GM12878 (cell line): Measurements from ENCODE around the gene KDM4C. TPM values are rescaled to one million over a fixed set of nuclear protein-coding genes. Genes with fewer than 3 reads are reported as not detected.

Experiments used
- ATAC-seq: fragments of 200-7000 bp; cut with Tn5 transposase; 3 replicates; pipeline ENCODE4 v1.9.1; 2020; ENCODE audit warnings: mild to moderate bottlenecking, moderate library complexity
- BruUV-seq: library from RNA; stranded (reverse); fragments of 400-500 nt; replicated peaks from 2 replicates; lab custom pipeline; 2021; lab: Mats Ljungman, UMichigan
- CTCF ChIA-PET: fragments of 300-600 bp; sonication (Branson Sonifier 250); formaldehyde crosslinking; extraction: SDS; loops from one replicate; lab custom pipeline; 2021; ENCODE audit warnings: inconsistent platforms; lab: Yijun Ruan, JAX
- POLR2A ChIA-PET: fragments of 350-600 bp; formaldehyde crosslinking; extraction: SDS; loops from one replicate; lab custom pipeline; 2021; ENCODE audit warnings: inconsistent platforms; lab: Charles Lee
- RAD21 ChIA-PET: fragments of 300-600 bp; sonication (Branson Sonifier 250); formaldehyde crosslinking; loops from one replicate; lab custom pipeline; 2023; ENCODE audit warnings: antibody characterized with exemption; ENCODE audit not compliant: unreplicated experiment; lab: Charles Lee
- SMC1A ChIA-PET: fragments of 300-600 bp; sonication (Branson Sonifier 250); formaldehyde crosslinking; loops from one replicate; lab custom pipeline; 2023; ENCODE audit not compliant: unreplicated experiment, uncharacterized antibody; lab: Charles Lee
- DNase-seq: peaks from one replicate; pipeline ENCODE4 v3.0.0-alpha.2; 2011; ENCODE audit warnings: low read depth, low spot score
- FAIRE-seq: peaks from 3 replicates; lab custom pipeline; 2011; peaks lifted over from hg19 to GRCh38; lab: Jason Lieb, UNC
- H2AFZ ChIP-seq: 2 replicates; pipeline ENCODE4 v1.6.0; 2011; ENCODE audit warnings: low read depth, low read length, control low read depth; ENCODE audit not compliant: control insufficient read depth
- H3K27ac ChIP-seq: 2 replicates; pipeline ENCODE4 v1.5.1; 2011; ENCODE audit warnings: control low read depth; ENCODE audit not compliant: control insufficient read depth, insufficient read depth
- H3K27me3 ChIP-seq, 2 experiments: replicated peaks in 1 of 2; 2 replicates each; pipeline versions ENCODE4 v1.6.0 to v1.6.1; 2011; ENCODE audit warnings: low read length in 1 of 2; ENCODE audit not compliant: control insufficient read depth in 2 of 2, insufficient read depth in 2 of 2
- H3K36me3 ChIP-seq, 2 experiments: 2 replicates each; pipeline ENCODE4 v1.5.1; 2011; ENCODE audit warnings: low read length in 1 of 2; ENCODE audit not compliant: control insufficient read depth in 2 of 2, insufficient read depth in 2 of 2
- H3K4me1 ChIP-seq: 2 replicates; pipeline ENCODE4 v1.6.1; 2011; ENCODE audit warnings: mild to moderate bottlenecking, low read length, moderate library complexity, mixed read lengths; ENCODE audit not compliant: control insufficient read depth, insufficient read depth
- H3K4me2 ChIP-seq: 2 replicates; pipeline ENCODE4 v1.6.0; 2011; ENCODE audit warnings: control low read depth; ENCODE audit not compliant: control insufficient read depth, insufficient read depth
- H3K4me3 ChIP-seq: fragments of 200-600 bp; sonication (generic); 2 replicates; pipeline ENCODE4 v1.5.1; 2016
- H3K79me2 ChIP-seq: 2 replicates; pipeline ENCODE4 v1.6.0; 2011; ENCODE audit warnings: low read length; ENCODE audit not compliant: control insufficient read depth, insufficient read depth
- H3K9ac ChIP-seq: 2 replicates; pipeline ENCODE4 v1.8.0; 2011; ENCODE audit warnings: low read length, control low read depth, mixed read lengths; ENCODE audit not compliant: control insufficient read depth, insufficient read depth
- H3K9me3 ChIP-seq: replicated peaks from 3 replicates; pipeline ENCODE4 v1.5.1; 2011; ENCODE audit warnings: mild to moderate bottlenecking, low read length; ENCODE audit not compliant: control insufficient read depth, insufficient read depth
- H4K20me1 ChIP-seq: 2 replicates; pipeline ENCODE4 v1.6.0; 2011; ENCODE audit not compliant: control insufficient read depth, insufficient read depth
- ATF7 ChIP-seq: fragments of 450-650 bp; IDR thresholded peaks from 2 replicates; pipeline ENCODE4 v1.6.1; 2016; ENCODE audit warnings: low read depth, mild to moderate bottlenecking
- BCLAF1 ChIP-seq: fragments of 450-650 bp; IDR thresholded peaks from 2 replicates; pipeline ENCODE4 v1.6.1; 2017; ENCODE audit warnings: antibody characterized with exemption, mild to moderate bottlenecking, moderate library complexity
- BRCA1 ChIP-seq: IDR thresholded peaks from 2 replicates; pipeline ENCODE4 v1.6.1; 2011; ENCODE audit warnings: low read depth, low read length, improper control_type of control experiment
- CBX3 ChIP-seq: fragments of 200-600 bp; sonication (generic); IDR thresholded peaks from 2 replicates; pipeline ENCODE4 v1.6.1; 2016; ENCODE audit warnings: low read depth, borderline replicate concordance
- HDAC6 ChIP-seq: fragments of 200-600 bp; sonication (generic); IDR thresholded peaks from one replicate; pipeline ENCODE4 v1.8.0; 2017; ENCODE audit warnings: antibody characterized with exemption; ENCODE audit not compliant: unreplicated experiment
- KAT2A ChIP-seq: conservative IDR thresholded peaks from 2 replicates; pipeline ENCODE4 v1.6.1; 2011; ENCODE audit warnings: low read depth, low read length; ENCODE audit not compliant: control insufficient read depth
- MTA3 ChIP-seq: IDR thresholded peaks from 2 replicates; pipeline ENCODE4 v1.6.1; 2012; ENCODE audit warnings: low read length, inconsistent platforms, borderline replicate concordance
- POU2F2 ChIP-seq: IDR thresholded peaks from 3 replicates; pipeline ENCODE4 v1.6.1; 2011; ENCODE audit warnings: low read depth, mild to moderate bottlenecking, low read length, borderline replicate concordance
- RUNX3 ChIP-seq: IDR thresholded peaks from 2 replicates; pipeline ENCODE4 v1.6.1; 2012; ENCODE audit warnings: low read length, inconsistent platforms
- TARDBP ChIP-seq: IDR thresholded peaks from 2 replicates; pipeline ENCODE4 v1.6.1; 2016; ENCODE audit warnings: borderline replicate concordance
- ZZZ3 ChIP-seq: IDR thresholded peaks from 2 replicates; pipeline ENCODE4 v1.6.1; 2011; ENCODE audit warnings: low read depth; ENCODE audit not compliant: control insufficient read depth, insufficient read length
- WGBS: methylation state at CpG from one replicate; pipeline ENCODE4 v1.1.6; 2016; ENCODE audit warnings: low lambda C conversion rate; ENCODE audit not compliant: insufficient replicate concordance, insufficient coverage; ENCODE audit errors: missing lambda C conversion rate; 5-methylcytosine and 5-hydroxymethylcytosine counted together
- in situ Hi-C: fragments of 300-500 bp; cut with MboI; formaldehyde crosslinking; loops from 9 replicates; pipeline ENCODE4 v1.14.3; 2018; ENCODE audit warnings: mixed read lengths
- intact Hi-C: fragments of 100-400 bp; cut with micrococcal nuclease; formaldehyde crosslinking; loops from one replicate; pipeline ENCODE4 v1.14.2; 2022; ENCODE audit not compliant: unreplicated experiment
- polyA plus RNA-seq, 11 experiments: library from polyadenylated mRNA; depleted of rRNA in 4 of 11; unstranded in 6 of 11; stranded (reverse) in 5 of 11; fragments of >200 nt; fragmentation: Nextera tagmentation in 4 of 11; fragmentation: Illumina TruSeq in 1 of 11; extraction: Ambion mirVana in 4 of 11; extraction: Trizol in 1 of 11; gene quantifications; 1 replicate in 1 of 11; 2 replicates in 10 of 11; pipeline versions ENCODE4 v1.2.1 to v1.2.3, GENCODE V29; 2011 to 2016; ENCODE audit warnings: inconsistent platforms in 2 of 11, missing spikeins in 2 of 11, low read depth in 1 of 11
- total RNA-seq, 4 experiments: library from RNA; depleted of rRNA in 3 of 4; stranded (reverse); fragments of >200 nt in 3 of 4; fragmentation: Illumina TruSeq in 1 of 4; extraction: Trizol in 1 of 4; gene quantifications; 2 replicates each; pipeline versions ENCODE4 v1.2.1 to v1.2.3, GENCODE V29; 2013 to 2021
- TF ChIP-seq, protein P1 (sequence below): fragments of 450-650 bp; conservative IDR thresholded peaks from 2 replicates; pipeline ENCODE4 v1.6.1; 2017; ENCODE audit warnings: mild to moderate bottlenecking, moderate library complexity
- TF ChIP-seq, protein P2 (sequence below): IDR thresholded peaks from 2 replicates; pipeline ENCODE4 v1.6.1; 2011; ENCODE audit warnings: low read depth, mild to moderate bottlenecking, low read length, moderate library complexity, borderline replicate concordance; ENCODE audit errors: extremely low read depth
- TF ChIP-seq, protein P3 (sequence below): IDR thresholded peaks from 2 replicates; pipeline ENCODE4 v1.6.1; 2012; ENCODE audit warnings: mild to moderate bottlenecking, low read depth, low read length

The KDM4C gene
- total and polyA plus RNA-seq, 10 of the 15 experiments (the other 5 are each of a cell fraction or from before 2014, with no cell fraction given): 6.8 to 41.2 (median 20.1) TPM

DNA sequence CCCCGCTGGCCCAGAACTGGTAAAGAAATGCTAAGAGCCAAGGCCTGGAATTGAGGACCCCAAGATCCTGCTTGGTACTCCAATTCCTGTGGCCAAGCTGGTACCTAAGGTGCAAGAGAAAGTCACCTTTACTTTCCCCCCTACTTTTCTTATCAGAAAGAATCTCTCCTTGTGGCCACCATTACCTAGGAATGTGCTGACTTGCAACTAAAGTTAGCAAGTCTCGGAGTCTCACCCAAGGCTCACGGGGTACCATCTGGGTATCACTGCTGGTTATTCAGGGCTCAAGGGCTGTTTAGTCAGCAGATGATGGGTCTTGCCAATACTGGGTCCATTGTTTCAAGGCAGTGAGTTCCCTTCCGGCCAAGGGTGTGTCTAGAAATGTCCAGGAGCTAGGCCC lies 270.2 kb downstream of the KDM4C start (continued):
- no peak for TF ChIP-seq BCLAF1

DNA sequence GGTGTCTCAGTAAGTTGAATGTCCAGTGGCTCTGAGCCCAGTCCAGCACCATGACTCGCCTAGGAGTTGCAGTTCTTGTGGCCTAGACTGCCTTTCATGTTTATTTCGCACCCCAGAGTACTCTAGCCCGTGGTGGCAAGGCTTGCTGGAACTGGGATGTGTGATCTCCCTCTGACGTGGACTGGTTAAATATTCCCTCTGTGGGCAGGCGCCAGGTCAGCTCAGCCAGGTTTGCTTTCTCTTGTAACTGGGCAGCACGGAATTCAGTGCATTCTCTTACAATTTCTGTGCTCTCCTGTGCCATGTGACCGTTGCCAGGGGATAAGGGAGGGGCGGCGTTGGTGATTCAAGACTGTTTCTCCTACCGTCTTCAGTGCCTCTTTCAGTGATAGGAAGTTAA lies 270.8 kb downstream of the KDM4C start:
- no peak overlapping the region for H3K4me3 ChIP-seq
- ATAC-seq (no peak), FAIRE-seq (no peak), DNase-seq (no peak)
- TF ChIP-seq ZZZ3 (no peak), TARDBP (no peak), POU2F2 (no peak), ATF7 (no peak), HDAC6 (no peak), CBX3 (no peak), MTA3 (no peak), BRCA1 (no peak), RUNX3 (no peak), KAT2A (no peak)
- TF ChIP-seq, protein P1, sequence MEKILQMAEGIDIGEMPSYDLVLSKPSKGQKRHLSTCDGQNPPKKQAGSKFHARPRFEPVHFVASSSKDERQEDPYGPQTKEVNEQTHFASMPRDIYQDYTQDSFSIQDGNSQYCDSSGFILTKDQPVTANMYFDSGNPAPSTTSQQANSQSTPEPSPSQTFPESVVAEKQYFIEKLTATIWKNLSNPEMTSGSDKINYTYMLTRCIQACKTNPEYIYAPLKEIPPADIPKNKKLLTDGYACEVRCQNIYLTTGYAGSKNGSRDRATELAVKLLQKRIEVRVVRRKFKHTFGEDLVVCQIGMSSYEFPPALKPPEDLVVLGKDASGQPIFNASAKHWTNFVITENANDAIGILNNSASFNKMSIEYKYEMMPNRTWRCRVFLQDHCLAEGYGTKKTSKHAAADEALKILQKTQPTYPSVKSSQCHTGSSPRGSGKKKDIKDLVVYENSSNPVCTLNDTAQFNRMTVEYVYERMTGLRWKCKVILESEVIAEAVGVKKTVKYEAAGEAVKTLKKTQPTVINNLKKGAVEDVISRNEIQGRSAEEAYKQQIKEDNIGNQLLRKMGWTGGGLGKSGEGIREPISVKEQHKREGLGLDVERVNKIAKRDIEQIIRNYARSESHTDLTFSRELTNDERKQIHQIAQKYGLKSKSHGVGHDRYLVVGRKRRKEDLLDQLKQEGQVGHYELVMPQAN: no peak
- TF ChIP-seq, protein P2, sequence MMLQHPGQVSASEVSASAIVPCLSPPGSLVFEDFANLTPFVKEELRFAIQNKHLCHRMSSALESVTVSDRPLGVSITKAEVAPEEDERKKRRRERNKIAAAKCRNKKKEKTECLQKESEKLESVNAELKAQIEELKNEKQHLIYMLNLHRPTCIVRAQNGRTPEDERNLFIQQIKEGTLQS: no peak
- TF ChIP-seq, protein P3, sequence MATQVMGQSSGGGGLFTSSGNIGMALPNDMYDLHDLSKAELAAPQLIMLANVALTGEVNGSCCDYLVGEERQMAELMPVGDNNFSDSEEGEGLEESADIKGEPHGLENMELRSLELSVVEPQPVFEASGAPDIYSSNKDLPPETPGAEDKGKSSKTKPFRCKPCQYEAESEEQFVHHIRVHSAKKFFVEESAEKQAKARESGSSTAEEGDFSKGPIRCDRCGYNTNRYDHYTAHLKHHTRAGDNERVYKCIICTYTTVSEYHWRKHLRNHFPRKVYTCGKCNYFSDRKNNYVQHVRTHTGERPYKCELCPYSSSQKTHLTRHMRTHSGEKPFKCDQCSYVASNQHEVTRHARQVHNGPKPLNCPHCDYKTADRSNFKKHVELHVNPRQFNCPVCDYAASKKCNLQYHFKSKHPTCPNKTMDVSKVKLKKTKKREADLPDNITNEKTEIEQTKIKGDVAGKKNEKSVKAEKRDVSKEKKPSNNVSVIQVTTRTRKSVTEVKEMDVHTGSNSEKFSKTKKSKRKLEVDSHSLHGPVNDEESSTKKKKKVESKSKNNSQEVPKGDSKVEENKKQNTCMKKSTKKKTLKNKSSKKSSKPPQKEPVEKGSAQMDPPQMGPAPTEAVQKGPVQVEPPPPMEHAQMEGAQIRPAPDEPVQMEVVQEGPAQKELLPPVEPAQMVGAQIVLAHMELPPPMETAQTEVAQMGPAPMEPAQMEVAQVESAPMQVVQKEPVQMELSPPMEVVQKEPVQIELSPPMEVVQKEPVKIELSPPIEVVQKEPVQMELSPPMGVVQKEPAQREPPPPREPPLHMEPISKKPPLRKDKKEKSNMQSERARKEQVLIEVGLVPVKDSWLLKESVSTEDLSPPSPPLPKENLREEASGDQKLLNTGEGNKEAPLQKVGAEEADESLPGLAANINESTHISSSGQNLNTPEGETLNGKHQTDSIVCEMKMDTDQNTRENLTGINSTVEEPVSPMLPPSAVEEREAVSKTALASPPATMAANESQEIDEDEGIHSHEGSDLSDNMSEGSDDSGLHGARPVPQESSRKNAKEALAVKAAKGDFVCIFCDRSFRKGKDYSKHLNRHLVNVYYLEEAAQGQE: no peak
- H4K20me1 ChIP-seq: no peaks in the 10 kb centered on the region
- WGBS: 76% methylated on average over 10 of the region's 10 CpGs
- H3K27ac ChIP-seq: no peak overlapping the region
- ChIA-PET RAD21 (no interaction called here), POLR2A (interaction anchor here (0.6 kb wide), 1 partner anchor 23 kb away, joined by 3 read pairs; no protein-coding TSS in a partner anchor), SMC1A (no interaction called here), CTCF (no interaction called here)
- no peak overlapping the region for H3K4me2 ChIP-seq
- H3K4me1 ChIP-seq: no peaks in the 10 kb centered on the region
- in situ Hi-C loops (no loop called here), intact Hi-C loops (no loop called here)
- H3K9me3 ChIP-seq: no peaks in the 10 kb centered on the region
- no peak overlapping the region for H3K9ac ChIP-seq
- H3K79me2 ChIP-seq: no peaks in the 10 kb centered on the region
- H3K27me3 ChIP-seq: no peaks in the 10 kb centered on the region
- BruUV-seq: no TSS peak
- peaks cover 0 to 11% of the 10 kb centered on the region in 2 experiments; a peak in 1 of 4 replicates for H3K36me3 ChIP-seq
- no peak overlapping the region for H2AFZ ChIP-seq
